HL-60 (cell line): Measurements from ENCODE around the gene SNX20.

Source experiments
- DNase-seq, 2 experiments: peaks; one replicate each; pipeline ENCODE4 v3.0.0-alpha.2; 2010 to 2020; ENCODE audit warnings: low read depth in 1 of 2, low spot score in 1 of 2
- H3K27ac ChIP-seq: fragments of 250-450 bp; sonication (Bioruptor Pico); replicated peaks from 2 replicates; pipeline ENCODE4 v1.5.1; 2020; ENCODE audit warnings: mild to moderate bottlenecking, moderate library complexity
- H3K27me3 ChIP-seq: fragments of 250-450 bp; sonication (Bioruptor Pico); 2 replicates; pipeline ENCODE4 v1.5.1; 2021; ENCODE audit warnings: mild to moderate bottlenecking, moderate library complexity; ENCODE audit not compliant: insufficient read depth, poor library complexity, severe bottlenecking
- H3K4me3 ChIP-seq: replicated peaks from 2 replicates; pipeline ENCODE4 v1.5.1; 2011; ENCODE audit warnings: mild to moderate bottlenecking, control low read depth, low read length; ENCODE audit not compliant: insufficient read depth
- GABPA ChIP-seq: IDR thresholded peaks from 2 replicates; pipeline ENCODE4 v1.6.1; 2012; ENCODE audit warnings: low read depth
- POLR2AphosphoS5 ChIP-seq: IDR thresholded peaks from 2 replicates; pipeline ENCODE4 v1.6.1; 2012; ENCODE audit warnings: low read depth
- REST ChIP-seq: IDR thresholded peaks from 2 replicates; pipeline ENCODE4 v1.6.1; 2012; ENCODE audit warnings: low read depth; ENCODE audit not compliant: insufficient replicate concordance
- SPI1 ChIP-seq: IDR thresholded peaks from 2 replicates; pipeline ENCODE4 v1.6.1; 2012; ENCODE audit warnings: low read depth, mild to moderate bottlenecking, borderline replicate concordance
- TF ChIP-seq, protein P1 (sequence below): IDR thresholded peaks from one replicate; pipeline ENCODE4 v1.5.1; 2011; ENCODE audit warnings: low read length, control low read depth, inconsistent platforms; ENCODE audit not compliant: insufficient read depth

SNX20 gene

GRCh38 chr16:50684823-50685461, 3.8 kb upstream of the SNX20 start:
- no peak overlapping the region for H3K4me3 ChIP-seq
- TF ChIP-seq REST (no peak), SPI1 (no peak), POLR2AphosphoS5 (no peak), GABPA (no peak)
- TF ChIP-seq, protein P1, sequence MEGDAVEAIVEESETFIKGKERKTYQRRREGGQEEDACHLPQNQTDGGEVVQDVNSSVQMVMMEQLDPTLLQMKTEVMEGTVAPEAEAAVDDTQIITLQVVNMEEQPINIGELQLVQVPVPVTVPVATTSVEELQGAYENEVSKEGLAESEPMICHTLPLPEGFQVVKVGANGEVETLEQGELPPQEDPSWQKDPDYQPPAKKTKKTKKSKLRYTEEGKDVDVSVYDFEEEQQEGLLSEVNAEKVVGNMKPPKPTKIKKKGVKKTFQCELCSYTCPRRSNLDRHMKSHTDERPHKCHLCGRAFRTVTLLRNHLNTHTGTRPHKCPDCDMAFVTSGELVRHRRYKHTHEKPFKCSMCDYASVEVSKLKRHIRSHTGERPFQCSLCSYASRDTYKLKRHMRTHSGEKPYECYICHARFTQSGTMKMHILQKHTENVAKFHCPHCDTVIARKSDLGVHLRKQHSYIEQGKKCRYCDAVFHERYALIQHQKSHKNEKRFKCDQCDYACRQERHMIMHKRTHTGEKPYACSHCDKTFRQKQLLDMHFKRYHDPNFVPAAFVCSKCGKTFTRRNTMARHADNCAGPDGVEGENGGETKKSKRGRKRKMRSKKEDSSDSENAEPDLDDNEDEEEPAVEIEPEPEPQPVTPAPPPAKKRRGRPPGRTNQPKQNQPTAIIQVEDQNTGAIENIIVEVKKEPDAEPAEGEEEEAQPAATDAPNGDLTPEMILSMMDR: no peak
- H3K27me3 ChIP-seq: no peaks in the 10 kb centered on the region
- H3K27ac ChIP-seq: peak overlapping the region; percentile 85
- peak; percentile 45 to 75 for DNase-seq

DNA sequence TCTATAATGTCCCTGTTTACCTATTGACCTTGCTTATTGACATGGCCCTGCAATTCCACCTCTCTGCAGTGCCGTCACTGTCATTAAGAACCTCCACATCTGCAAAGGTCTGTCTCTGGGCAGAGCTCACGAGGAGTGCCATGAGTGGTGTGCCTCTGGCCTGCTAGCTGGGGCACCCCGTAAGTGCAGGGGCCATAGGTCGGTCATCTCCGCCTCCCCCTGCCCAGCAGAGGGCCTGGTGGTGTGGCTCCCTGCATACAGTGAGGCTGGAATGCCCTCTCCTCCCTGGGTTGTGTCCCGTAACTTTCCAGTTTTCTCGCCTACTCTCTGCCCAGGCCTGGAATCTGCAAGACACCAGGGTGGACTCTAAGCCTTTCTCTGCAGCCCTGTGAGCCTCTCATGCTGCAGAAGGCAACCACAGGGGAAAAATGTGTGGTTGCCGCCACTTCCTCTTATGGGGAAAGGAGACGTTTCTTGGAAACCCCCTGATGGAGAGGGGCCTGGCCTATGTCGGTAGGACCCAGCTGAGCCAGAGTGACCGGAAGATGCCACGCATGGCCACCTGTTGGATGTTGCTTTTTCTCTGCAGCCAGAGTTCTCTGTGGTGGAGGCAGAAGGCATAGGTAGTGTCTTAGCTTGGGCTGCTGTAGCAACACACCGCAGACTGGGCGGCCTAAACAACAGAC, 2.7 kb upstream of the SNX20 start:
- TF ChIP-seq REST: no peak
- TF ChIP-seq GABPA: no peak; the same call in 1 of the 2 replicates
- TF ChIP-seq, protein P1: no peak
- peak; percentile 88 for TF ChIP-seq POLR2AphosphoS5
- peak; percentile 98 for TF ChIP-seq SPI1
- H3K4me3 ChIP-seq: no peak overlapping the region

GRCh38 chr16:50680556-50680893, 587 bp downstream of the SNX20 start:
- no peak for DNase-seq
- Histone ChIP-seq H3K27me3 (no peaks in the 10 kb centered on the region), H3K27ac (peak overlapping the region; percentile 85), H3K4me3 (peak overlapping the region; percentile 66)
- TF ChIP-seq SPI1 (no peak), GABPA (no peak), REST (no peak), POLR2AphosphoS5 (no peak; the same call in 1 of the 2 replicates)
- TF ChIP-seq, protein P1: no peak

More for the DNA sequence above, 2.7 kb upstream of the SNX20 start:
- Histone ChIP-seq H3K27ac (peak overlapping the region; percentile 85), H3K27me3 (no peaks in the 10 kb centered on the region)
- DNase-seq: peak; percentile 83 to 92
